Head of caudate nucleus (tissue), 42 donors: ENCODE data around the gene CNBP.
"Not testable (repeated sequence)": the region's sequence is repeated elsewhere in the genome, so short reads cannot be mapped to it uniquely, and the experiment has no call there.

Experiments
- DNase-seq, 42 donors: peaks; one replicate each; pipeline versions ENCODE4 v3.0.0 to v3.0.0-alpha.2; 2020 to 2021; ENCODE audit warnings: mixed read lengths in 7 of 42
- intact Hi-C: fragments of 100-400 bp; cut with DNase I; formaldehyde crosslinking; loops from one replicate; pipeline ENCODE4 v1.15.0; 2022

CNBP gene

GRCh38 chr3:129189793-129190192, 6.1 kb upstream of the CNBP start:
- intact Hi-C loops, DNase-seq: not testable (repeated sequence)

GRCh38 chr3:129187857-129188256, 4.2 kb upstream of the CNBP start:
- DNase-seq, result no peak
- intact Hi-C loops, result no loop called here

GRCh38 chr3:129185783-129186182, 2.1 kb upstream of the CNBP start:
- no peak for DNase-seq
- intact Hi-C loops, result no loop called here

- intact Hi-C loops, result loop anchor here (5.0 kb wide), 2 partner anchors 62 to 132 kb away; partner anchors contain the start of gene COPG1
These were observed 1.3 kb upstream of the CNBP start for GRCh38 chr3:129184784-129185542.

GRCh38 chr3:129184396-129184657, 631 bp upstream of the CNBP start:
- DNase-seq, result peak in 16 of 42 donors; percentile 13 to 61 (median 26)
- intact Hi-C loops, result loop anchor here (5.0 kb wide), 2 partner anchors 63 to 133 kb away; partner anchors contain the start of gene COPG1

More at GRCh38 chr3:129184784-129185542, 1.3 kb upstream of the CNBP start:
- not testable (repeated sequence) for DNase-seq

- intact Hi-C loops, result loop anchor here (5.0 kb wide), 2 partner anchors 65 to 135 kb away; partner anchors contain the start of gene COPG1
These were observed 1.1 kb downstream of the CNBP start for GRCh38 chr3:129182390-129183185.

GRCh38 chr3:129181819-129182218, 1.9 kb downstream of the CNBP start:
- intact Hi-C loops, result loop anchor here (5.0 kb wide), 2 partner anchors 65 to 135 kb away; partner anchors contain the start of gene COPG1
- DNase-seq, result no peak

More at GRCh38 chr3:129182390-129183185, 1.1 kb downstream of the CNBP start:
- DNase-seq, result peak in 4 of 42 donors; percentile 4 to 29 (median 16)

- intact Hi-C loops, result loop anchor here (5.0 kb wide), 2 partner anchors 67 to 137 kb away; partner anchors contain the start of gene COPG1
- DNase-seq, result no peak
These were observed 3.2 kb downstream of the CNBP start for GRCh38 chr3:129180461-129180860.

- DNase-seq, result no peak
- intact Hi-C loops, result no loop called here
These were observed 7.6 kb downstream of the CNBP start for GRCh38 chr3:129176051-129176450.

GRCh38 chr3:129173725-129174124, 10.0 kb downstream of the CNBP start:
- DNase-seq, result no peak
- intact Hi-C loops, result no loop called here

- no peak for DNase-seq
- intact Hi-C loops, result no loop called here
These were observed 10.5 kb downstream of the CNBP start for GRCh38 chr3:129173206-129173605.

GRCh38 chr3:129166579-129167332, 16.9 kb downstream of the CNBP start:
- no peak for DNase-seq
- intact Hi-C loops, result no loop called here

- intact Hi-C loops, DNase-seq: not testable (repeated sequence)
These were observed 18.1 kb downstream of the CNBP start for GRCh38 chr3:129165594-129165993.

- no peak for DNase-seq
- intact Hi-C loops, result no loop called here
These were observed 19.2 kb downstream of the CNBP start for GRCh38 chr3:129164500-129164899.

GRCh38 chr3:129162729-129163579, 20.7 kb downstream of the CNBP start:
- intact Hi-C loops, result no loop called here
- DNase-seq, result no peak

GRCh38 chr3:129161860-129162271, 21.8 kb downstream of the CNBP start:
- intact Hi-C loops, result no loop called here
- DNase-seq, result peak in 3 of 42 donors; percentile 8 to 13 (median 8)

- intact Hi-C loops, result no loop called here
- peak; percentile 76 to 96 (median 88) for DNase-seq
These were observed 22.5 kb downstream of the CNBP start, which contains the start of gene ISY1 for GRCh38 chr3:129160891-129161859. Gene ISY1, minus strand, starts transcription at chr3:129161063. Its CDS starts 88 bp downstream, at chr3:129160975.
